HEK293 (cell line): ENCODE results near the gene PDZD4.

Source experiments
- KLF17 ChIP-seq: fragments of 450-650 bp; formaldehyde crosslinking; IDR thresholded peaks from 2 replicates; pipeline ENCODE4 v1.5.1; 2016; ENCODE audit warnings: missing biosample characterization, missing genetic modification characterization
- REST ChIP-seq: fragments of 450-650 bp; formaldehyde crosslinking; IDR thresholded peaks from 2 replicates; pipeline ENCODE4 v1.5.1; 2016; ENCODE audit warnings: missing biosample characterization, missing genetic modification characterization
- WT1 ChIP-seq: fragments of 450-650 bp; formaldehyde crosslinking; IDR thresholded peaks from 2 replicates; pipeline ENCODE4 v1.5.1; 2016; ENCODE audit warnings: missing biosample characterization, missing genetic modification characterization
- ZBTB1 ChIP-seq: fragments of 450-650 bp; formaldehyde crosslinking; IDR thresholded peaks from 2 replicates; pipeline ENCODE4 v1.5.1; 2016; ENCODE audit warnings: missing biosample characterization, missing genetic modification characterization
- ZNF529 ChIP-seq: fragments of 450-650 bp; formaldehyde crosslinking; IDR thresholded peaks from 2 replicates; pipeline ENCODE4 v1.5.1; 2017; ENCODE audit warnings: missing genetic modification characterization, missing biosample characterization; ENCODE audit not compliant: insufficient replicate concordance
- ZNF629 ChIP-seq: fragments of 450-650 bp; formaldehyde crosslinking; IDR thresholded peaks from 2 replicates; pipeline ENCODE4 v1.5.1; 2017; ENCODE audit warnings: missing biosample characterization, missing genetic modification characterization
- ZNF776 ChIP-seq: fragments of 450-650 bp; formaldehyde crosslinking; IDR thresholded peaks from 2 replicates; pipeline ENCODE4 v1.5.0; 2017; ENCODE audit warnings: missing biosample characterization, missing genetic modification characterization, borderline replicate concordance

GRCh38 chrX:153765138-153766079 lies 64.9 kb downstream of the PDZD4 start:
- TF ChIP-seq WT1 (tag by site-specific recombination) (no peak), ZBTB1 (tag by site-specific recombination) (no peak), REST (tag by site-specific recombination) (no peak), ZNF776 (tag by site-specific recombination) (no peak), ZNF629 (tag by site-specific recombination) (no peak), ZNF529 (tag by site-specific recombination) (no peak), KLF17 (tag by site-specific recombination) (no peak)
